ENCODE data around the gene RNF14. TPM values are rescaled to one million over a fixed set of nuclear protein-coding genes. Genes with fewer than 3 reads are reported as not detected.

Gene RNF14
- total RNA-seq, 1 experiment from 2014 or later = 41.9 TPM

- Histone ChIP-seq H4K20me1 (ENCODE audit: insufficient read depth, low read depth, low read length) (no peaks in the 10 kb centered on the region), H2AFZ (ENCODE audit: low read length) (no peak overlapping the region), H3K4me3 (ENCODE audit: low read length) (no peak overlapping the region), H3K27ac (ENCODE audit: low read length) (no peak overlapping the region), H3K9me2 (replicated peaks; ENCODE audit: insufficient read depth, low read length) (no peaks in the 10 kb centered on the region), H3K27me3 (ENCODE audit: low read length) (no peaks in the 10 kb centered on the region), H3K79me2 (ENCODE audit: low read length) (no peaks in the 10 kb centered on the region), H3K9me3 (ENCODE audit: low read length) (0 out of 2 replicates have a peak, but pooled peaks cover 4% of the 10 kb centered on the region), H3K9ac (ENCODE audit: low read length) (no peak overlapping the region), H3K4me1 (ENCODE audit: low read length) (peaks cover 36% of the 10 kb centered on the region), H3K36me3 (ENCODE audit: insufficient read depth, low read length) (no peaks in the 10 kb centered on the region), H3K4me2 (ENCODE audit: low read depth, low read length, poor library complexity, severe bottlenecking) (no peak overlapping the region)
- peak; percentile 41 for DNase-seq
These were observed 49.0 kb downstream of the RNF14 start for GRCh38 chr5:142017832-142018427.

DNA sequence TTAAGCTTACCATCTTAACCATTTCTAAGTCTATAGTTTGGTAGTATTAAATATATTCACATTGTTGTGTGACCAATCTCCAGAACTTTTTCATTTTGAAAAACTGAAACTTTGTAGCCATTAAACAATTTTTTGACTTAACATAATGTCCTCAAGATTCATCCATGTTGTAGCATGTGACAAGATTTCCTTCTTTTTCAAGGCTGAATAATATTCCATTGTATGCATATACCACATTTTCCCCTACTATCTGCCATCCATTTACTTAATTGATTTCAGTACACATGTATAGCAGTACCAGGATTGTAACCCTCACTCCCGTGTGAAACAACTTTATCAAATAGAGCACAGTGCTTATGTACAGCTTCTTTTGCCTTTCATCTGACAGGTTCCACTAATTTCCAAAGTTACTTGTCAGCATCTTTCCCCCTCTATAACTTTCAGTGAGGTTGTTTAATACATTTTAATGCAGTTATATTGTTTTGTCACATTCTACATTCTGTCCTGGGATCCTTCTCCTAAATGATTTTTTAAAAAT lies 51.3 kb downstream of the RNF14 start:
- Histone ChIP-seq H2AFZ (ENCODE audit: low read length) (no peak overlapping the region), H3K9me3 (ENCODE audit: low read length) (0 out of 2 replicates have a peak, but pooled peaks cover 4% of the 10 kb centered on the region), H4K20me1 (ENCODE audit: insufficient read depth, low read depth, low read length) (no peaks in the 10 kb centered on the region)

GRCh38 chr5:142023836-142024235 lies 54.9 kb downstream of the RNF14 start:
- H3K9me2 ChIP-seq (replicated peaks; ENCODE audit: insufficient read depth, low read length) = no peaks in the 10 kb centered on the region
- H3K4me2 ChIP-seq (ENCODE audit: low read depth, low read length, poor library complexity, severe bottlenecking) = peak overlapping the region; percentile 90
- H4K20me1 ChIP-seq (ENCODE audit: insufficient read depth, low read depth, low read length) = no peaks in the 10 kb centered on the region
- 0 out of 2 replicates have a peak, but pooled peaks cover 4% of the 10 kb centered on the region for H3K9me3 ChIP-seq (ENCODE audit: low read length)
- peak overlapping the region; percentile 61 for H3K4me3 ChIP-seq (ENCODE audit: low read length)
- peak overlapping the region; percentile 79; the same call in 1 of the 2 replicates for H3K27ac ChIP-seq (ENCODE audit: low read length)
- no peaks in the 10 kb centered on the region for H3K79me2 ChIP-seq (ENCODE audit: low read length)
- no peaks in the 10 kb centered on the region for H3K36me3 ChIP-seq (ENCODE audit: insufficient read depth, low read length)
- DNase-seq = peak; percentile 27
- no peaks in the 10 kb centered on the region for H3K27me3 ChIP-seq (ENCODE audit: low read length)
- H2AFZ ChIP-seq (ENCODE audit: low read length) = peak overlapping the region; percentile 66; the same call in 1 of the 2 replicates
- H3K4me1 ChIP-seq (ENCODE audit: low read length) = peaks cover 19% of the 10 kb centered on the region
- no peak overlapping the region for H3K9ac ChIP-seq (ENCODE audit: low read length)

More for the DNA sequence above, 51.3 kb downstream of the RNF14 start:
- peaks cover 38% of the 10 kb centered on the region for H3K4me1 ChIP-seq (ENCODE audit: low read length)
- H3K79me2 ChIP-seq (ENCODE audit: low read length) = no peaks in the 10 kb centered on the region
- no peak overlapping the region for H3K27ac ChIP-seq (ENCODE audit: low read length)
- no peak overlapping the region for H3K9ac ChIP-seq (ENCODE audit: low read length)
- no peaks in the 10 kb centered on the region for H3K36me3 ChIP-seq (ENCODE audit: insufficient read depth, low read length)
- no peaks in the 10 kb centered on the region for H3K9me2 ChIP-seq (replicated peaks; ENCODE audit: insufficient read depth, low read length)
- DNase-seq = peak; percentile 37
- H3K27me3 ChIP-seq (ENCODE audit: low read length) = no peaks in the 10 kb centered on the region
- H3K4me2 ChIP-seq (ENCODE audit: low read depth, low read length, poor library complexity, severe bottlenecking) = no peak overlapping the region
- H3K4me3 ChIP-seq (ENCODE audit: low read length) = no peak overlapping the region

DNA sequence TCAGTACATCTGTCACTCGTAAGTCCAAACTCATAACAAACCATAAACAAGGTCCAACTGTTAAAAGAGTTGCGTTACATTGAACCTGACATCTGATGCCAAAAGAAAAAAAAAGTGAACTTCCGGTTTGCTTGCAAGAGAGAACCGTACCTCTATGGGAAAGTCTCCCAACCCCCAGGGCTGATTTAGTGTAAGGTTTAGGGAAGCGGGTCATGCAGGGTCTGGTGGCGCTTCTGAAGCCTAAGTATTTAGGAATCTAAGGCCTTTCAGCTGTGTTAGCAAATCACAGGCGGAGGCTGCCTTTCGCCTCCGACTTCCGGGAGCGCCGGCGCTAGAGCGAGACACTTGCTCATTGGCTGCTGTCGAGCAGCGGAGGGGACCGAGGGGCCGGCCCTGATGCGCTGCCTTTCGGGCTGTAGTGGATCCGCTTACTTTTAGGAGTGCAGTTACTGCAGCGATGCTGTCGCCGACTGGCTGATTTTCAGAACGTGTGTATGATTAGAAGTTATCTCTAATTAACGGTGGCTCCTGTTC lies 55.9 kb downstream of the RNF14 start:
- Histone ChIP-seq H3K4me3 (ENCODE audit: low read length) (peak overlapping the region; percentile 61), H2AFZ (ENCODE audit: low read length) (peak overlapping the region; percentile 66), H3K27me3 (ENCODE audit: low read length) (no peaks in the 10 kb centered on the region), H3K4me1 (ENCODE audit: low read length) (peaks cover 19% of the 10 kb centered on the region), H3K9me3 (ENCODE audit: low read length) (0 out of 2 replicates have a peak, but pooled peaks cover 4% of the 10 kb centered on the region), H4K20me1 (ENCODE audit: insufficient read depth, low read depth, low read length) (no peaks in the 10 kb centered on the region), H3K4me2 (ENCODE audit: low read depth, low read length, poor library complexity, severe bottlenecking) (peak overlapping the region; percentile 90), H3K27ac (ENCODE audit: low read length) (peak overlapping the region; percentile 79), H3K9ac (ENCODE audit: low read length) (peak overlapping the region; percentile 61), H3K9me2 (replicated peaks; ENCODE audit: insufficient read depth, low read length) (no peaks in the 10 kb centered on the region), H3K79me2 (ENCODE audit: low read length) (no peaks in the 10 kb centered on the region), H3K36me3 (ENCODE audit: insufficient read depth, low read length) (no peaks in the 10 kb centered on the region)
- peak; percentile 96 for DNase-seq

DNA sequence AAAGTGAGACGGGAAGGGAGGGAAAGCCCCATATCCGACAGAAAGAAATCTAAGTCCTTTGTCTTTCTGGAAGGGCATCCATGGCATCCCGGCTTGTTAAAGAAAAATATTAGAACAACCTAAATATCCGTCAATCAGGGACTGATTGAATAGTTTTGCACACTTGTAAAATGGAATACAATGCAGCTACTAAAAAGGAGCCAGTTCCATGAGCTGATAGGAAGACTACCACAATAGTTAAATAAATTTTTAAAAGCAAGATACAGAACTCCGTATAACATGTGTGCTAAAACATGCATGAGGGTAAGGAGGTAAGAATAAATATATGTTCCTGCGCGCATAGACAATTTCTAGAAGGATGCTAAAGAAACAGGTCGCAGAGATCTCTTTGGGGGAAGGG lies 56.7 kb downstream of the RNF14 start:
- H3K9ac ChIP-seq (ENCODE audit: low read length) = peak overlapping the region; percentile 61
- no peaks in the 10 kb centered on the region for H4K20me1 ChIP-seq (ENCODE audit: insufficient read depth, low read depth, low read length)
- peak overlapping the region; percentile 90 for H3K4me2 ChIP-seq (ENCODE audit: low read depth, low read length, poor library complexity, severe bottlenecking)
- peak overlapping the region; percentile 61 for H3K4me3 ChIP-seq (ENCODE audit: low read length)
- H2AFZ ChIP-seq (ENCODE audit: low read length) = peak overlapping the region; percentile 66; the same call in 1 of the 2 replicates
- no peaks in the 10 kb centered on the region for H3K9me2 ChIP-seq (replicated peaks; ENCODE audit: insufficient read depth, low read length)
- peaks cover 19% of the 10 kb centered on the region for H3K4me1 ChIP-seq (ENCODE audit: low read length)
- peak; percentile 27 for DNase-seq
- no peaks in the 10 kb centered on the region for H3K36me3 ChIP-seq (ENCODE audit: insufficient read depth, low read length)
- no peak overlapping the region for H3K27ac ChIP-seq (ENCODE audit: low read length)
- H3K27me3 ChIP-seq (ENCODE audit: low read length) = no peaks in the 10 kb centered on the region
- no peaks in the 10 kb centered on the region for H3K9me3 ChIP-seq (ENCODE audit: low read length)
- no peaks in the 10 kb centered on the region for H3K79me2 ChIP-seq (ENCODE audit: low read length)

GRCh38 chr5:142032150-142032549 lies 63.2 kb downstream of the RNF14 start:
- Histone ChIP-seq H3K9me3 (ENCODE audit: low read length) (no peaks in the 10 kb centered on the region), H3K36me3 (ENCODE audit: insufficient read depth, low read length) (no peaks in the 10 kb centered on the region), H3K9me2 (replicated peaks; ENCODE audit: insufficient read depth, low read length) (no peaks in the 10 kb centered on the region), H2AFZ (ENCODE audit: low read length) (no peak overlapping the region), H3K4me1 (ENCODE audit: low read length) (no peaks in the 10 kb centered on the region), H3K4me3 (ENCODE audit: low read length) (no peak overlapping the region), H3K27me3 (ENCODE audit: low read length) (no peaks in the 10 kb centered on the region), H3K9ac (ENCODE audit: low read length) (no peak overlapping the region), H4K20me1 (ENCODE audit: insufficient read depth, low read depth, low read length) (no peaks in the 10 kb centered on the region), H3K27ac (ENCODE audit: low read length) (no peak overlapping the region), H3K79me2 (ENCODE audit: low read length) (no peaks in the 10 kb centered on the region), H3K4me2 (ENCODE audit: low read depth, low read length, poor library complexity, severe bottlenecking) (no peak overlapping the region)
- DNase-seq = peak; percentile 25

DNA sequence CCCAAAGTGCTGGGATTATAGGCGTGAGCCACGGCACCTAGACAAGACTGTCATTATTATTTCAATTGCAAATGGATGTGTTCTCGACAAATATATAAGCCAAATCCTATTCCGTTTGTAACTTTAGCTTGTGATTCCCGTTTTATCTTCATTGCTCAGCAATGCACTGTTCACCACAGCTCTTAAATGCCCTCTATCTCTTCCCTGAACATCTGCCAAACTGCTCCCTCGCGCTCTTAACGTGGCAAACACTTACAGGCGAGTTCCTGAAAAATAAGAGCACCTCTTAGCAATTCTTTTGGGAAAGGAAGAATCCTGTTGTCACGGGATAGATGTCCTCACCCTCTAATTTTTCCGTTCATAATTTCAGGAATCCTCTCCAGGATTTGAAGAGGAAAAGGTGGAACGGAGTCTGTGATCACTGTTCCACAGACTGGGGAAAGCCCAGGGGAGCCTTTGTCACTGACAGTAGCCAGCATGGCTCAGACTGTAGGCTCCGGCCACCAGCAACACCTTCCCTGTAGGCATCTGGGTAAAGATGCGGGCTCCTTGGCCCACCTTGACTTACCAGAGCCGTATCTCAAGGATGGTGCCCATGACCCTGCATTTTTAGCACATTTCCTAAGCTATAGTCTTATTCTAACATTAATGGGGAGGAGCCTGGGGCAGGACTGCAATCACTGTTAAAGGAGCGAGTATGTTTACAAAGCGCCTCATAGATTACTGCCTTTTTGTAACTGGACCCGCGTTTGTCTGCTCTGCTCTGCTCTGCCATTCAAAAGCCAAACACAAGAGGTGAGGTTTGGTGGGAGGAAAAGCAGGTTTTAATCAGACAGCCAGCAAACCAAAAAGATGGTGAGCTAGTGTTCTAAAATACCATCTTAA lies 64.1 kb downstream of the RNF14 start:
- Histone ChIP-seq H3K4me1 (ENCODE audit: low read length) (no peaks in the 10 kb centered on the region), H3K79me2 (ENCODE audit: low read length) (no peaks in the 10 kb centered on the region), H3K4me3 (ENCODE audit: low read length) (no peak overlapping the region), H3K4me2 (ENCODE audit: low read depth, low read length, poor library complexity, severe bottlenecking) (no peak overlapping the region), H3K36me3 (ENCODE audit: insufficient read depth, low read length) (no peaks in the 10 kb centered on the region), H3K27me3 (ENCODE audit: low read length) (no peaks in the 10 kb centered on the region), H3K9me2 (replicated peaks; ENCODE audit: insufficient read depth, low read length) (no peaks in the 10 kb centered on the region), H3K9ac (ENCODE audit: low read length) (no peak overlapping the region), H3K9me3 (ENCODE audit: low read length) (no peaks in the 10 kb centered on the region), H4K20me1 (ENCODE audit: insufficient read depth, low read depth, low read length) (no peaks in the 10 kb centered on the region), H2AFZ (ENCODE audit: low read length) (no peak overlapping the region), H3K27ac (ENCODE audit: low read length) (no peak overlapping the region)
- DNase-seq = peak; percentile 2
